T47D (cell line): Measurements from ENCODE around the gene CPT1B.

Experiments used
- DNase-seq, 2 experiments: peaks; one replicate each; pipeline versions ENCODE4 v3.0.0 to v3.0.0-alpha.2; 2011 to 2012; ENCODE audit warnings: low read depth in 1 of 2, low spot score in 1 of 2
- JUND ChIP-seq: IDR thresholded peaks from 2 replicates; pipeline ENCODE4 v1.6.1; 2012; ENCODE audit warnings: low read depth
- in situ Hi-C: cut with HindIII; loops from 2 replicates; pipeline ENCODE4 v1.10.0; 2016; ENCODE audit warnings: low sequenced_read_pairs, low pct_unique_long_range_greater_than_20kb

CPT1B gene

GRCh38 chr22:50527921-50528681 is 50.1 kb downstream of the CPT1B start:
- no peak for DNase-seq
- in situ Hi-C loops: no loop called here
- TF ChIP-seq JUND: no peak

GRCh38 chr22:50526834-50527801 is 51.1 kb downstream of the CPT1B start:
- in situ Hi-C loops: no loop called here
- peak; percentile 56 to 72 for DNase-seq

GRCh38 chr22:50526108-50526833 is 52.0 kb downstream of the CPT1B start:
- in situ Hi-C loops: no loop called here
- no peak for TF ChIP-seq JUND
- DNase-seq: peak; percentile 58 to 68

More at GRCh38 chr22:50526834-50527801, 51.1 kb downstream of the CPT1B start:
- TF ChIP-seq JUND: no peak

GRCh38 chr22:50525858-50526107 is 52.4 kb downstream of the CPT1B start:
- no peak for TF ChIP-seq JUND
- no peak for DNase-seq
- in situ Hi-C loops: no loop called here

GRCh38 chr22:50525104-50525857 is 52.9 kb downstream of the CPT1B start, which contains the start of gene SCO2:
TSS of gene SCO2 (minus strand) at chr22:50525598. CDS start at chr22:50524411, 1,187 bp downstream.
- no peak for TF ChIP-seq JUND
- in situ Hi-C loops: no loop called here
- DNase-seq: peak; percentile 95 to 96

- in situ Hi-C loops: no loop called here
- no peak for TF ChIP-seq JUND
- DNase-seq: no peak
Observed at GRCh38 chr22:50524676-50525103, 53.5 kb downstream of the CPT1B start.

GRCh38 chr22:50523806-50524675 is 54.2 kb downstream of the CPT1B start:
- TF ChIP-seq JUND: no peak
- in situ Hi-C loops: no loop called here
- no peak for DNase-seq

- in situ Hi-C loops: no loop called here
- no peak for DNase-seq
- TF ChIP-seq JUND: no peak
Observed at GRCh38 chr22:50523458-50523805, 54.8 kb downstream of the CPT1B start.

- no peak for TF ChIP-seq JUND
- DNase-seq: no peak
- in situ Hi-C loops: no loop called here
Observed at GRCh38 chr22:50522806-50523438, 55.3 kb downstream of the CPT1B start.

GRCh38 chr22:50522208-50522805 is 55.9 kb downstream of the CPT1B start:
- DNase-seq: no peak
- TF ChIP-seq JUND: no peak
- in situ Hi-C loops: no loop called here
